Right lobe of liver (tissue), 6 donors: Measurements from ENCODE around the gene MYO15B. TPM values are rescaled to one million over a fixed set of nuclear protein-coding genes. Genes with fewer than 3 reads are reported as not detected.
A peak's percentile ranks its signal among the peaks of the same experiment; 100 is the strongest.

Experiments used
- ATAC-seq, 4 donors: fragments of 200-7000 bp; cut with Tn5 transposase; one replicate each; pipeline ENCODE4 v1.9.1; 2020; ENCODE audit warnings: mild to moderate bottlenecking in 4 of 4, moderate library complexity in 4 of 4
- DNase-seq, 3 donors: peaks; one replicate each; pipeline ENCODE4 v3.0.0-alpha.2; 2020
- H3K27ac ChIP-seq, 3 donors: fragments of 200-600 bp; one replicate each; pipeline ENCODE4 v1.8.0; 2022
- H3K27me3 ChIP-seq, 2 donors: fragments of 200-600 bp; one replicate each; pipeline ENCODE4 v1.8.0; 2022
- H3K36me3 ChIP-seq, 4 donors: fragments of 200-600 bp; sonication (generic) in 1 of 4; one replicate each; pipeline versions ENCODE4 v1.5.1 to v1.8.0; 2017 to 2022; ENCODE audit warnings: control low read depth in 1 of 4
- H3K4me1 ChIP-seq, 4 donors: fragments of 200-600 bp; sonication (generic) in 1 of 4; one replicate each; pipeline versions ENCODE4 v1.5.1 to v1.8.0; 2017 to 2022; ENCODE audit warnings: control low read depth in 1 of 4
- H3K4me3 ChIP-seq, 3 donors: fragments of 200-600 bp; one replicate each; pipeline ENCODE4 v1.8.0; 2022
- H3K9me3 ChIP-seq, 4 donors: fragments of 200-600 bp; sonication (generic) in 1 of 4; one replicate each; pipeline versions ENCODE4 v1.5.1 to v1.8.0; 2017 to 2022; ENCODE audit warnings: control low read depth in 1 of 4
- POLR2A ChIP-seq: fragments of 450-650 bp; IDR thresholded peaks from one replicate; pipeline ENCODE4 v1.6.1; 2017; ENCODE audit warnings: antibody characterized with exemption, mild to moderate bottlenecking
- WGBS: methylation state at CpG from one replicate; pipeline ENCODE4 v1.1.6; 2018; ENCODE audit warnings: low coverage, low lambda C conversion rate; ENCODE audit not compliant: insufficient coverage; ENCODE audit errors: missing lambda C conversion rate; 5-methylcytosine and 5-hydroxymethylcytosine counted together
- intact Hi-C, 2 donors: fragments of 100-400 bp; cut with DNase I; formaldehyde crosslinking; loops; one replicate each; pipeline versions ENCODE4 v1.11.2 to v1.14.1; 2022
- total RNA-seq, 6 experiments: library from RNA; depleted of rRNA in 2 of 6; stranded (reverse); fragments of >200 nt in 2 of 6; fragmentation: NEBNext Ultra II Directional in 3 of 6; extraction: Animal tissue kit (Norgen Biotek cat#: 25700) in 3 of 6; gene quantifications; one replicate each; pipeline versions ENCODE4 v1.1.0 to v1.2.4, GENCODE V29; 2016 to 2023
- TF ChIP-seq, protein P1 (sequence below), 4 donors: fragments of 200-600 bp in 3 of 4; fragments of 450-650 bp in 1 of 4; IDR thresholded peaks; one replicate each; pipeline versions ENCODE4 v1.5.1 to v1.8.0; 2016 to 2022; ENCODE audit warnings: antibody characterized with exemption in 4 of 4, mild to moderate bottlenecking in 2 of 4
- donor health status: DM: no; HTN: yes; CAD: no.
- donor health status: DM: no; HTN: no; CAD: no.
- donor health status: DM: no; HTN: no; CAD: no.
- donor health status: DM: no; HTN: yes; CAD: no.
- donor health status: DM: no; HTN: yes; CAD: no.

MYO15B gene
- total RNA-seq, 6 experiments from 2014 or later: 26.4 to 104 (median 52.9) TPM

DNA sequence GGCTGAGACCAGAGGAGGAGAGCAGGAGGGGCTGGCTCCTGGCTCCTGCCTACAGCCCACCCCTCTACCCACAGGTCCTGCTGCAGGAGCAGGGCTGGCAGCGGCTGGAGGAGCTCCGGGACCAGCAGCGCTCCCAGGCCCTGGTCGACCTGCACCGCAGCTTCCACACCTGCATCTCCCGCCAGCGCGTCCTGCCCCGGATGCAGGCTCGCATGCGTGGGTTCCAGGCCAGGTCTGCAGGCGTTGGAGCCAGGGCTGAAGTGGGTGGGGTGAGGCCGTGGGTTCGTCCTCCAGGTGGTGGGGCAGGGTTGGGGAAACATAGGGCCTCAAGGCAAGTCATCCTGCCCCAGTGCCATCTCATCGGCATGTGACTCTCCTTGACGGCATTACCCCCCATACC lies 18.2 kb downstream of the MYO15B start:
- H3K27ac ChIP-seq: no peak overlapping the region
- no peaks in the 10 kb centered on the region for H3K9me3 ChIP-seq
- no peak for TF ChIP-seq POLR2A
- TF ChIP-seq, protein P1, sequence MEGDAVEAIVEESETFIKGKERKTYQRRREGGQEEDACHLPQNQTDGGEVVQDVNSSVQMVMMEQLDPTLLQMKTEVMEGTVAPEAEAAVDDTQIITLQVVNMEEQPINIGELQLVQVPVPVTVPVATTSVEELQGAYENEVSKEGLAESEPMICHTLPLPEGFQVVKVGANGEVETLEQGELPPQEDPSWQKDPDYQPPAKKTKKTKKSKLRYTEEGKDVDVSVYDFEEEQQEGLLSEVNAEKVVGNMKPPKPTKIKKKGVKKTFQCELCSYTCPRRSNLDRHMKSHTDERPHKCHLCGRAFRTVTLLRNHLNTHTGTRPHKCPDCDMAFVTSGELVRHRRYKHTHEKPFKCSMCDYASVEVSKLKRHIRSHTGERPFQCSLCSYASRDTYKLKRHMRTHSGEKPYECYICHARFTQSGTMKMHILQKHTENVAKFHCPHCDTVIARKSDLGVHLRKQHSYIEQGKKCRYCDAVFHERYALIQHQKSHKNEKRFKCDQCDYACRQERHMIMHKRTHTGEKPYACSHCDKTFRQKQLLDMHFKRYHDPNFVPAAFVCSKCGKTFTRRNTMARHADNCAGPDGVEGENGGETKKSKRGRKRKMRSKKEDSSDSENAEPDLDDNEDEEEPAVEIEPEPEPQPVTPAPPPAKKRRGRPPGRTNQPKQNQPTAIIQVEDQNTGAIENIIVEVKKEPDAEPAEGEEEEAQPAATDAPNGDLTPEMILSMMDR (IDR thresholded peaks at IDR 0.05): no peak
- WGBS: no CpG with 5 or more reads among the region's 16 CpGs
- ATAC-seq (no peak), DNase-seq (peak in 1 of 3 donors; percentile 19)
- H3K4me1 ChIP-seq: peaks cover 0 to 9% (median 3%) of the 10 kb centered on the region in 4 donors
- H3K4me3 ChIP-seq: no peak overlapping the region
- intact Hi-C loops: no loop called here
- no peaks in the 10 kb centered on the region for H3K27me3 ChIP-seq
- no peaks in the 10 kb centered on the region for H3K36me3 ChIP-seq

DNA sequence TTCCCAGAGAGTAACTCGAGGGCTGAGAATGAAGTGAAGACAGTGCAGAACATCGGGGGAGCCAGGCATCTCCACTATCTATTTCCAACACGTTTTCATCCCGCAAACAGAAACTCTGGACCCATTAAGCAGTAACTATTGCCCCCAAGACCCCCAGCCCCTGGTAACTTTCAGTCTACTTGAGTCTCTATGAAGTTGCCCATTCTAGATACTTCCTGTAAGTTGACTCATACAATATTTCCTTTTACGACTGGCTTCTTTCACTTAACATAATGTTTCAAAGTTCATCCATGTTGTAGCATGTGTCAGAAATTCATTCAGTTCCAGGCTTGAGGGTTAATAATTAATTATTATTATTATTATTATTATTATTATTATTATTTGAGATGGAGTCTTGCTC lies 19.5 kb downstream of the MYO15B start:
- H3K27ac ChIP-seq: no peak overlapping the region
- WGBS: 72% methylated on average over 4 of the region's 5 CpGs

DNA sequence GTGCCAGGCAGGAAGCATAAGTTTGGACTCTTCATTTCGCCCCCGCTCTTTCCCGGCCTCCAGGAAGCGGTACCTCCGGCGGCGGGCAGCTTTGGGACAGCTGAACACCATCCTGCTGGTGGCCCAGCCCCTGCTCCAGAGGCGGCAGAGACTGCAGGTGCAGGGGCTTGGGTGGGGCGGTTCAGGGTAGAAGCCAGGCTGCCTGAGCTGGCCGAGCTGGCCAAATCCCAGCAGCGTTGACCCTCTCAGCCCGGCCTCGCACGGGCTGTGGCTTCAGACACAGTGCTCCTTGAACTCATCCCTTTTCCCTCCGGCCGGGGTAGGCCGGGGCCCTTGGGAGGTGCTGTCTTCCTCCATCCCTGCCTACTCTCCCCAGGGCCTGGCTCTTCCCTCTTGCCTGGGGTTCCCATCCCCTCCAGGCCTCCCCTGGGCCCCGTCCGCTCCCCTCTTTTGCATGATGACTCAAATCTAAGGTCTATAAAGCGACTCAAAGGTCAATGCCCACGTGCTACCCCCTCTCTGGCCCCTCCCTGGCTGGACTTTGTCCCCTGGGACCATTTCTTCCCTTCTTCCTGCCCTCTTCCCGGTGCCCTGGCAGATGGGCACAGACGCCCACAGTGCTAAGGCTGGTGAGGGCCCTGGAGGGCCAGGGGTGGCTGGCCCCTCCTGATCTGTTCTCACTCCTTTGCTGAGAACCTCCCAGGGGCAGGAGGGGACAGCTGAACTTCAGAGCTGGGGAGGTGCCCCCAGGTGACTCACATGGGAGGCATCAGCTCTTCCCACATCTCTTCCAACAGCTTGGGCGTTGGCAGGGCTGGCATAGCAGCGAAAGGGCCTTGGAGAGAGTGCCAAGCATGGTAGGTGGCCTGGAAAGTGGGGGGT lies 22.7 kb downstream of the MYO15B start:
- H3K36me3 ChIP-seq: peaks cover 0 to 6% (median 0%) of the 10 kb centered on the region in 4 donors
- DNase-seq: peak in 1 of 3 donors; percentile 51
- peak; percentile 63 to 82 (median 73) for ATAC-seq
- H3K9me3 ChIP-seq: no peaks in the 10 kb centered on the region
- H3K4me3 ChIP-seq: peak overlapping the region in 2 of 3 donors; percentile 21 to 25
- intact Hi-C loops: no loop called here
- peaks cover 0 to 12% (median 4%) of the 10 kb centered on the region in 4 donors for H3K4me1 ChIP-seq
- 62% methylated on average over 7 of the region's 25 CpGs for WGBS
- no peaks in the 10 kb centered on the region for H3K27me3 ChIP-seq
- H3K27ac ChIP-seq: no peak overlapping the region
- TF ChIP-seq POLR2A: peak; percentile 39
- TF ChIP-seq, protein P1 (IDR thresholded peaks at IDR 0.05): no peak

More for the DNA sequence above, 19.5 kb downstream of the MYO15B start:
- ATAC-seq: no peak
- H3K27me3 ChIP-seq: no peaks in the 10 kb centered on the region
- no peaks in the 10 kb centered on the region for H3K9me3 ChIP-seq
- H3K4me3 ChIP-seq: no peak overlapping the region
- intact Hi-C loops: no loop called here
- TF ChIP-seq, protein P1 (IDR thresholded peaks at IDR 0.05): no peak
- no peak for TF ChIP-seq POLR2A
- no peak for DNase-seq
- H3K36me3 ChIP-seq: no peaks in the 10 kb centered on the region
- peaks cover 0 to 12% (median 4%) of the 10 kb centered on the region in 4 donors for H3K4me1 ChIP-seq

DNA sequence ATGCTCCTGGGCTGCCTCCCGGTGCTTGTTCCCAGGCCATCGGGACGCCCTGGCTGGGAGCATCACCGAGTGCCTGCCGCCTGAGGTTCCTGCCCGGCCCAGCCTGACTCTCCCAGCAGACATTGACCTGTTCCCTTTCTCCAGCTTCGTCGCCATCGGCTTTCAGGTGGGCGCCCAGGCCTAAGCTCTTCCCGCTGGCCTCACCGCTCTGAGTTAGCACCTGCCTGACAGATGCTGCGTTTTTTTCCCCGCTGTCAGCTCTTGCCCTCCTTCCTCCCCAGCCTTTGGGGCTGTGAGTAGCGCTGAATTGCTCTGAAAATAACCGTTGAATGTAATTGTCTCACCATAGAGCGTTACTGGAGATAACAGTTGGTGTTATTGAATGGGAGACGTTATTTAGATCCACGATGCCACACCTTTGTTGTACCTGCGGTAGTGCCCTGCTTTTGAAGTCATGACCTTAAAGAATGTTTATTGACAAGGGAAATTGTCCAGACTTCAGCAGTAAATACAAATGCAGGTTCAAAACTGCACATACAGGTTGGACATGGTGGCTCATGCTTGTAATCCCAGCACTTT lies 24.3 kb downstream of the MYO15B start:
- no peak overlapping the region for H3K4me3 ChIP-seq
- H3K27ac ChIP-seq: no peak overlapping the region
- no peaks in the 10 kb centered on the region for H3K9me3 ChIP-seq
- peaks cover 0 to 12% (median 4%) of the 10 kb centered on the region in 4 donors for H3K4me1 ChIP-seq
- DNase-seq (no peak), ATAC-seq (no peak)
- 88% methylated on average over 7 of the region's 20 CpGs for WGBS
- intact Hi-C loops: no loop called here
- no peaks in the 10 kb centered on the region for H3K27me3 ChIP-seq
- TF ChIP-seq, protein P1 (IDR thresholded peaks at IDR 0.05): no peak
- TF ChIP-seq POLR2A: no peak
- peaks cover 0 to 6% (median 0%) of the 10 kb centered on the region in 4 donors for H3K36me3 ChIP-seq
